WTC11 (cell line): ENCODE measurements around the gene HECTD3. TPM values are rescaled to one million over a fixed set of nuclear protein-coding genes. Genes with fewer than 3 reads are reported as not detected.

Source experiments
- ATAC-seq: fragments of 200-7000 bp; cut with Tn5 transposase; 2 replicates; pipeline ENCODE4 v1.10.0; 2021; ENCODE audit warnings: mild to moderate bottlenecking, moderate library complexity
- CTCF ChIA-PET: fragments of 300-600 bp; sonication (Branson Sonifier 250); formaldehyde crosslinking; loops from one replicate; lab custom pipeline; 2021; ENCODE audit warnings: antibody characterized with exemption; lab: Charles Lee
- POLR2A ChIA-PET: fragments of 350-600 bp; sonication (Branson Sonifier 250); formaldehyde crosslinking; loops from one replicate; lab custom pipeline; 2021; ENCODE audit warnings: antibody characterized with exemption; lab: Charles Lee
- DNase-seq: peaks from one replicate; pipeline ENCODE4 v3.0.0; 2021; ENCODE audit warnings: low spot score
- H3K27ac Mint-ChIP-seq: 2 replicates; pipeline ENCODE4 v1.8.0; 2021; ENCODE audit warnings: mixed read lengths
- H3K27me3 Mint-ChIP-seq: 2 replicates; pipeline ENCODE4 v1.8.0; 2021; ENCODE audit warnings: low read depth, mild to moderate bottlenecking, moderate library complexity, mixed read lengths
- H3K36me3 Mint-ChIP-seq: 2 replicates; pipeline ENCODE4 v1.8.0; 2021; ENCODE audit warnings: mixed read lengths
- H3K4me1 Mint-ChIP-seq: 2 replicates; pipeline ENCODE4 v1.8.0; 2022; ENCODE audit warnings: mixed read lengths
- H3K4me3 Mint-ChIP-seq: 2 replicates; pipeline ENCODE4 v1.8.0; 2021; ENCODE audit warnings: mild to moderate bottlenecking, moderate library complexity, mixed read lengths
- H3K9me3 Mint-ChIP-seq: 2 replicates; pipeline ENCODE4 v1.8.0; 2021; ENCODE audit warnings: mixed read lengths
- E2F4 ChIP-seq: sonication (generic); formaldehyde crosslinking; IDR thresholded peaks from 2 replicates; pipeline ENCODE4 v1.8.1; 2022; ENCODE audit warnings: low read depth, mild to moderate bottlenecking, moderate library complexity, missing genetic modification reagents, borderline replicate concordance
- ELF4 ChIP-seq: sonication (generic); formaldehyde crosslinking; IDR thresholded peaks from 2 replicates; pipeline ENCODE4 v1.8.1; 2022; ENCODE audit warnings: low read depth, mild to moderate bottlenecking, moderate library complexity, missing genetic modification reagents
- EMX1 ChIP-seq: fragments of 250-450 bp; sonication (Bioruptor Pico); IDR thresholded peaks from 2 replicates; pipeline ENCODE4 v1.8.0; 2021; ENCODE audit warnings: mild to moderate bottlenecking
- ESRRA ChIP-seq: sonication (generic); formaldehyde crosslinking; IDR thresholded peaks from 2 replicates; pipeline ENCODE4 v1.8.1; 2022; ENCODE audit warnings: mild to moderate bottlenecking, missing genetic modification reagents, borderline replicate concordance
- IRF2 ChIP-seq: sonication (generic); formaldehyde crosslinking; IDR thresholded peaks from 2 replicates; pipeline ENCODE4 v1.8.0; 2022; ENCODE audit warnings: low read depth, missing genetic modification reagents, borderline replicate concordance
- MYBL2 ChIP-seq: sonication (generic); formaldehyde crosslinking; IDR thresholded peaks from 2 replicates; pipeline ENCODE4 v1.8.1; 2023; ENCODE audit warnings: mild to moderate bottlenecking, moderate library complexity, missing genetic modification reagents
- NFE2L1 ChIP-seq: sonication (generic); formaldehyde crosslinking; IDR thresholded peaks from 2 replicates; pipeline ENCODE4 v1.8.1; 2023; ENCODE audit warnings: missing genetic modification reagents
- SMAD4 ChIP-seq: sonication (generic); formaldehyde crosslinking; IDR thresholded peaks from 2 replicates; pipeline ENCODE4 v1.8.0; 2022; ENCODE audit warnings: mild to moderate bottlenecking, missing genetic modification reagents
- ZBTB21 ChIP-seq: sonication (generic); formaldehyde crosslinking; IDR thresholded peaks from 2 replicates; pipeline ENCODE4 v1.8.1; 2023; ENCODE audit warnings: mild to moderate bottlenecking, missing genetic modification reagents, borderline replicate concordance
- ZNF512 ChIP-seq: sonication (generic); formaldehyde crosslinking; IDR thresholded peaks from 2 replicates; pipeline ENCODE4 v1.8.1; 2022; ENCODE audit warnings: missing genetic modification reagents, borderline replicate concordance
- total RNA-seq: library from RNA; stranded (reverse); gene quantifications from 3 replicates; pipeline ENCODE4 v1.2.3, GENCODE V29; 2021
- TF ChIP-seq, protein P1 (sequence below): sonication (generic); formaldehyde crosslinking; IDR thresholded peaks from 2 replicates; pipeline ENCODE4 v1.8.0; 2022; ENCODE audit warnings: mild to moderate bottlenecking, missing genetic modification reagents
- TF ChIP-seq, protein P2 (sequence below): sonication (generic); formaldehyde crosslinking; IDR thresholded peaks from 2 replicates; pipeline ENCODE4 v1.8.0; 2023; ENCODE audit warnings: mild to moderate bottlenecking, missing genetic modification reagents
- TF ChIP-seq, protein P3 (sequence below): fragments of 250-450 bp; sonication (Bioruptor Pico); IDR thresholded peaks from 2 replicates; pipeline ENCODE4 v1.9.0; 2021; ENCODE audit warnings: mild to moderate bottlenecking, borderline replicate concordance
- TF ChIP-seq, protein P4 (sequence below): sonication (generic); formaldehyde crosslinking; IDR thresholded peaks from 2 replicates; pipeline ENCODE4 v1.8.1; 2023; ENCODE audit warnings: mild to moderate bottlenecking, missing genetic modification reagents
- TF ChIP-seq, protein P5 (sequence below): sonication (generic); formaldehyde crosslinking; IDR thresholded peaks from 2 replicates; pipeline ENCODE4 v1.8.0; 2023; ENCODE audit warnings: missing genetic modification reagents

Gene HECTD3
- total RNA-seq, 1 experiment from 2014 or later: 39.5 TPM

DNA sequence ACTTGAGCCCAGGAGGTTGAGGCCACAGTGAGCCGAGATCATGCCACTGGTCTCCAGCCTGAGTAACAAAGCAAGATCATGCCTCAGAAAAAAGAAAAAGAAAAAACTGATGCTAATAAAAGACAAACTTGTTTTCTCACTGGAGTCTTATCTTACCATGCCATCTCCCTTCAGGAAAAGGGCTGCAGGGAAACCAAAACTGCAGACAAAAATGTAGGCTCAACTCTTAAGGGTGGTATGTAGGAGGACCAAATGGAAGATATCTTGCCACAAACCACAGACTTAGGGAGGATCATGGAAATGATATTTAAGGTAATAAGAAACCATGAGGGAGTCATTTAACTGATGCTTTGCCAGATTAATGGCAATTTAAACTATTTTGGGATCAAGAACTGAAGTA is 33.8 kb upstream of the HECTD3 start:
- no peak overlapping the region for H3K27ac Mint-ChIP-seq
- ChIA-PET POLR2A (no interaction called here), CTCF (no interaction called here)
- H3K4me3 Mint-ChIP-seq: no peak overlapping the region
- no peaks in the 10 kb centered on the region for H3K9me3 Mint-ChIP-seq
- ATAC-seq: no peak
- no peak for DNase-seq
- no peaks in the 10 kb centered on the region for H3K36me3 Mint-ChIP-seq
- TF ChIP-seq SMAD4 (no peak), EMX1 (CRISPR knock-in tag) (no peak), ZBTB21 (CRISPR knock-in tag) (no peak), E2F4 (CRISPR knock-in tag) (no peak), ESRRA (CRISPR knock-in tag) (no peak), ZNF512 (CRISPR knock-in tag) (no peak), ELF4 (CRISPR knock-in tag) (no peak), IRF2 (CRISPR knock-in tag) (no peak), MYBL2 (no peak), NFE2L1 (CRISPR knock-in tag) (no peak)
- TF ChIP-seq, protein P1, sequence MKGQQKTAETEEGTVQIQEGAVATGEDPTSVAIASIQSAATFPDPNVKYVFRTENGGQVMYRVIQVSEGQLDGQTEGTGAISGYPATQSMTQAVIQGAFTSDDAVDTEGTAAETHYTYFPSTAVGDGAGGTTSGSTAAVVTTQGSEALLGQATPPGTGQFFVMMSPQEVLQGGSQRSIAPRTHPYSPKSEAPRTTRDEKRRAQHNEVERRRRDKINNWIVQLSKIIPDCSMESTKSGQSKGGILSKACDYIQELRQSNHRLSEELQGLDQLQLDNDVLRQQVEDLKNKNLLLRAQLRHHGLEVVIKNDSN (CRISPR knock-in tag): no peak
- TF ChIP-seq, protein P2, sequence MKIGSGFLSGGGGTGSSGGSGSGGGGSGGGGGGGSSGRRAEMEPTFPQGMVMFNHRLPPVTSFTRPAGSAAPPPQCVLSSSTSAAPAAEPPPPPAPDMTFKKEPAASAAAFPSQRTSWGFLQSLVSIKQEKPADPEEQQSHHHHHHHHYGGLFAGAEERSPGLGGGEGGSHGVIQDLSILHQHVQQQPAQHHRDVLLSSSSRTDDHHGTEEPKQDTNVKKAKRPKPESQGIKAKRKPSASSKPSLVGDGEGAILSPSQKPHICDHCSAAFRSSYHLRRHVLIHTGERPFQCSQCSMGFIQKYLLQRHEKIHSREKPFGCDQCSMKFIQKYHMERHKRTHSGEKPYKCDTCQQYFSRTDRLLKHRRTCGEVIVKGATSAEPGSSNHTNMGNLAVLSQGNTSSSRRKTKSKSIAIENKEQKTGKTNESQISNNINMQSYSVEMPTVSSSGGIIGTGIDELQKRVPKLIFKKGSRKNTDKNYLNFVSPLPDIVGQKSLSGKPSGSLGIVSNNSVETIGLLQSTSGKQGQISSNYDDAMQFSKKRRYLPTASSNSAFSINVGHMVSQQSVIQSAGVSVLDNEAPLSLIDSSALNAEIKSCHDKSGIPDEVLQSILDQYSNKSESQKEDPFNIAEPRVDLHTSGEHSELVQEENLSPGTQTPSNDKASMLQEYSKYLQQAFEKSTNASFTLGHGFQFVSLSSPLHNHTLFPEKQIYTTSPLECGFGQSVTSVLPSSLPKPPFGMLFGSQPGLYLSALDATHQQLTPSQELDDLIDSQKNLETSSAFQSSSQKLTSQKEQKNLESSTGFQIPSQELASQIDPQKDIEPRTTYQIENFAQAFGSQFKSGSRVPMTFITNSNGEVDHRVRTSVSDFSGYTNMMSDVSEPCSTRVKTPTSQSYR (CRISPR knock-in tag): no peak
- TF ChIP-seq, protein P3, sequence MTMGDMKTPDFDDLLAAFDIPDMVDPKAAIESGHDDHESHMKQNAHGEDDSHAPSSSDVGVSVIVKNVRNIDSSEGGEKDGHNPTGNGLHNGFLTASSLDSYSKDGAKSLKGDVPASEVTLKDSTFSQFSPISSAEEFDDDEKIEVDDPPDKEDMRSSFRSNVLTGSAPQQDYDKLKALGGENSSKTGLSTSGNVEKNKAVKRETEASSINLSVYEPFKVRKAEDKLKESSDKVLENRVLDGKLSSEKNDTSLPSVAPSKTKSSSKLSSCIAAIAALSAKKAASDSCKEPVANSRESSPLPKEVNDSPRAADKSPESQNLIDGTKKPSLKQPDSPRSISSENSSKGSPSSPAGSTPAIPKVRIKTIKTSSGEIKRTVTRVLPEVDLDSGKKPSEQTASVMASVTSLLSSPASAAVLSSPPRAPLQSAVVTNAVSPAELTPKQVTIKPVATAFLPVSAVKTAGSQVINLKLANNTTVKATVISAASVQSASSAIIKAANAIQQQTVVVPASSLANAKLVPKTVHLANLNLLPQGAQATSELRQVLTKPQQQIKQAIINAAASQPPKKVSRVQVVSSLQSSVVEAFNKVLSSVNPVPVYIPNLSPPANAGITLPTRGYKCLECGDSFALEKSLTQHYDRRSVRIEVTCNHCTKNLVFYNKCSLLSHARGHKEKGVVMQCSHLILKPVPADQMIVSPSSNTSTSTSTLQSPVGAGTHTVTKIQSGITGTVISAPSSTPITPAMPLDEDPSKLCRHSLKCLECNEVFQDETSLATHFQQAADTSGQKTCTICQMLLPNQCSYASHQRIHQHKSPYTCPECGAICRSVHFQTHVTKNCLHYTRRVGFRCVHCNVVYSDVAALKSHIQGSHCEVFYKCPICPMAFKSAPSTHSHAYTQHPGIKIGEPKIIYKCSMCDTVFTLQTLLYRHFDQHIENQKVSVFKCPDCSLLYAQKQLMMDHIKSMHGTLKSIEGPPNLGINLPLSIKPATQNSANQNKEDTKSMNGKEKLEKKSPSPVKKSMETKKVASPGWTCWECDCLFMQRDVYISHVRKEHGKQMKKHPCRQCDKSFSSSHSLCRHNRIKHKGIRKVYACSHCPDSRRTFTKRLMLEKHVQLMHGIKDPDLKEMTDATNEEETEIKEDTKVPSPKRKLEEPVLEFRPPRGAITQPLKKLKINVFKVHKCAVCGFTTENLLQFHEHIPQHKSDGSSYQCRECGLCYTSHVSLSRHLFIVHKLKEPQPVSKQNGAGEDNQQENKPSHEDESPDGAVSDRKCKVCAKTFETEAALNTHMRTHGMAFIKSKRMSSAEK (CRISPR knock-in tag): no peak
- TF ChIP-seq, protein P4, sequence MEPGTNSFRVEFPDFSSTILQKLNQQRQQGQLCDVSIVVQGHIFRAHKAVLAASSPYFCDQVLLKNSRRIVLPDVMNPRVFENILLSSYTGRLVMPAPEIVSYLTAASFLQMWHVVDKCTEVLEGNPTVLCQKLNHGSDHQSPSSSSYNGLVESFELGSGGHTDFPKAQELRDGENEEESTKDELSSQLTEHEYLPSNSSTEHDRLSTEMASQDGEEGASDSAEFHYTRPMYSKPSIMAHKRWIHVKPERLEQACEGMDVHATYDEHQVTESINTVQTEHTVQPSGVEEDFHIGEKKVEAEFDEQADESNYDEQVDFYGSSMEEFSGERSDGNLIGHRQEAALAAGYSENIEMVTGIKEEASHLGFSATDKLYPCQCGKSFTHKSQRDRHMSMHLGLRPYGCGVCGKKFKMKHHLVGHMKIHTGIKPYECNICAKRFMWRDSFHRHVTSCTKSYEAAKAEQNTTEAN (CRISPR knock-in tag): no peak
- TF ChIP-seq, protein P5, sequence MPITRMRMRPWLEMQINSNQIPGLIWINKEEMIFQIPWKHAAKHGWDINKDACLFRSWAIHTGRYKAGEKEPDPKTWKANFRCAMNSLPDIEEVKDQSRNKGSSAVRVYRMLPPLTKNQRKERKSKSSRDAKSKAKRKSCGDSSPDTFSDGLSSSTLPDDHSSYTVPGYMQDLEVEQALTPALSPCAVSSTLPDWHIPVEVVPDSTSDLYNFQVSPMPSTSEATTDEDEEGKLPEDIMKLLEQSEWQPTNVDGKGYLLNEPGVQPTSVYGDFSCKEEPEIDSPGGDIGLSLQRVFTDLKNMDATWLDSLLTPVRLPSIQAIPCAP: no peak
- H3K27me3 Mint-ChIP-seq: no peaks in the 10 kb centered on the region
- H3K4me1 Mint-ChIP-seq: peaks cover 17% of the 10 kb centered on the region
